ENCODE data around the gene ANKRD6.

Gene ANKRD6

DNA sequence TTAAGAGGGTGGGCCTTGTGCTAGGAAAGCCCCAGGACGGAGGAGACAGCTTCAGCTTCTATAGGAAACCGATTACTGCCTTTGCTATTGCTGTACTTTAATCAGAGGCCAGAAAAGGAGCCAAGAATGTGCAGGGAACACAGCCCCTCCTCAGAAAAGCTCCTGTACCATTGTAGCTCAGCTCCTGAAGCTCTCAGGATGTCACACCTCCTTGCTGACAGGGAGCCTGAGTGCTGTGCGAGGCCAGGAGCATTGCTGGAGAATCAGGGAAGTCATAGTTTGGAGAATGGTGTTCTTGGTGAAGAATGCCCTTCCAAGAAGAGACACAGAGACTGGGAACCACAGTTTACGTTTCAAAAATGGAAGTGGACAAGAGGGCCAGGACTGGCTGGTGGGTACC is 158.8 kb downstream of the ANKRD6 start:
- H3K4me3 ChIP-seq (ENCODE audit: low read depth, low read length) = no peak overlapping the region
- in situ Hi-C loops (cut with HindIII; ENCODE audit: low sequenced_read_pairs) = no loop called here
- TF ChIP-seq, protein P1, sequence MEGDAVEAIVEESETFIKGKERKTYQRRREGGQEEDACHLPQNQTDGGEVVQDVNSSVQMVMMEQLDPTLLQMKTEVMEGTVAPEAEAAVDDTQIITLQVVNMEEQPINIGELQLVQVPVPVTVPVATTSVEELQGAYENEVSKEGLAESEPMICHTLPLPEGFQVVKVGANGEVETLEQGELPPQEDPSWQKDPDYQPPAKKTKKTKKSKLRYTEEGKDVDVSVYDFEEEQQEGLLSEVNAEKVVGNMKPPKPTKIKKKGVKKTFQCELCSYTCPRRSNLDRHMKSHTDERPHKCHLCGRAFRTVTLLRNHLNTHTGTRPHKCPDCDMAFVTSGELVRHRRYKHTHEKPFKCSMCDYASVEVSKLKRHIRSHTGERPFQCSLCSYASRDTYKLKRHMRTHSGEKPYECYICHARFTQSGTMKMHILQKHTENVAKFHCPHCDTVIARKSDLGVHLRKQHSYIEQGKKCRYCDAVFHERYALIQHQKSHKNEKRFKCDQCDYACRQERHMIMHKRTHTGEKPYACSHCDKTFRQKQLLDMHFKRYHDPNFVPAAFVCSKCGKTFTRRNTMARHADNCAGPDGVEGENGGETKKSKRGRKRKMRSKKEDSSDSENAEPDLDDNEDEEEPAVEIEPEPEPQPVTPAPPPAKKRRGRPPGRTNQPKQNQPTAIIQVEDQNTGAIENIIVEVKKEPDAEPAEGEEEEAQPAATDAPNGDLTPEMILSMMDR (IDR thresholded peaks at IDR 0.05; ENCODE audit: low read depth, low read length) = no peak

DNA sequence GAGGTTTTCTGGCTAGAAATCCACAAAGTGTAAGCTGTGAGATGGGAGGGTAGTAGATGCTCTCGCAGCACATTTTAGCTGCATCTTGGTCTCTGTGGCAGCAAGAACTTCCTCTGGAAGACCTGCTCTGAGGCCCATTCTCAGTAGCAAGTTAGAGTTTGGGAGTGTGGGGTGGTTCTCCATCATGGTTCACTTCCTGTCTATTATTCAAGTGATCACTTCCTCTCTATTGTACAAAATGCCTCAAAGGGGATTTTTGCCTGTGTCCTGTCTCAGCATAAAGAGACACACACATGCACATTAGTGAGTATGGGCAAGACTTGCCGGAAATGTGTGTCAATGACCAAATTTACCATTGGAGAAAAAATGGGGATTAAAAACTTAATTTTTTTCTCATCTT is 163.1 kb downstream of the ANKRD6 start:
- TF ChIP-seq, protein P1 (IDR thresholded peaks at IDR 0.05; ENCODE audit: low read depth, low read length) = no peak
- in situ Hi-C loops (cut with HindIII; ENCODE audit: low sequenced_read_pairs) = no loop called here
- no peak overlapping the region for H3K4me3 ChIP-seq (ENCODE audit: low read depth, low read length)
- no peak for DNase-seq (ENCODE audit: low read depth, low spot score)

More for the DNA sequence above, 158.8 kb downstream of the ANKRD6 start:
- no peak for DNase-seq (ENCODE audit: low read depth, low spot score)

DNA sequence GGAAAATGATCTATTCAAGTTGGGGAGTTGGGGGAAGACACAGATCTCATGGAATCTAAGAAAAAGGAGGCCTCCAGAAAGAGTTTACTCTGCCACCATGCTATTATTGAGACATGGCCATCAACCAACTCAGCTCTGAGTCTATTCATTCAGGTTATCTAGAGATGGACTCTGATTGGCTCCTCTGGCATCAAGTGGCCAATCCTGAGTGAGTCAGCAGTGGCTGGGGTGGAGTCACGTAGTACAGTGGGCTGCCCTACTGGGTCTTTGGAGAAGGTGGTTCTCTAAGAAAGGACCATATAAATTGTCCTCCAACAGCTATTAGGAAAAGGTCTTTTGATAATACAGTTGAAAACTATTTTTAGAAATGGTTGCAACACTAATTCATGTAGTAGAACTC is 163.5 kb downstream of the ANKRD6 start:
- in situ Hi-C loops (cut with HindIII; ENCODE audit: low sequenced_read_pairs) = no loop called here
- no peak overlapping the region for H3K4me3 ChIP-seq (ENCODE audit: low read depth, low read length)
- TF ChIP-seq, protein P1 (IDR thresholded peaks at IDR 0.05; ENCODE audit: low read depth, low read length) = no peak
- no peak for DNase-seq (ENCODE audit: low read depth, low spot score)

- TF ChIP-seq, protein P1 (IDR thresholded peaks at IDR 0.05; ENCODE audit: low read depth, low read length) = no peak
- DNase-seq (ENCODE audit: low read depth, low spot score) = no peak
- H3K4me3 ChIP-seq (ENCODE audit: low read depth, low read length) = no peak overlapping the region
- in situ Hi-C loops (cut with HindIII; ENCODE audit: low sequenced_read_pairs) = no loop called here
These were observed 164.4 kb downstream of the ANKRD6 start for GRCh38 chr6:89597372-89597771.

DNA sequence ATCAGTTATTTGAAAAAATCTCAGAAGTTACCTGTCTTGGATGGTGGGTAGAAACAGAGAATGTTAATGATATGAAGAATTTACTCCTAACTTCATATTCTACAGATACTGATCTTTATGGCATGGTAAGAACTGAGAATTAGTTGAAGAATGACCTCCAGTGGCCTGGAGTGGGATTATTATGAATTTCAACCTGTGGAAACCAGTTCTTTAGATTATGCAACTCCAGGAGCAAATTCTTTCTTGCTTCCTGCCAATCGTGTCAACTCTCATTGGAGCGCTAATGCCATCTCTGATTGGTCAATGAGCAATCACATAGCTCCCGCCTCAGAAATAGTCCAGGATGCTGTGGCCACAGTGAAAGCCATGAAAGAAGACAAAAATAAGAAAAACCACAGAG is 165.0 kb downstream of the ANKRD6 start:
- no peak overlapping the region for H3K4me3 ChIP-seq (ENCODE audit: low read depth, low read length)
- peak; percentile 5 for DNase-seq (ENCODE audit: low read depth, low spot score)
- TF ChIP-seq, protein P1 (IDR thresholded peaks at IDR 0.05; ENCODE audit: low read depth, low read length) = no peak
- in situ Hi-C loops (cut with HindIII; ENCODE audit: low sequenced_read_pairs) = no loop called here

DNA sequence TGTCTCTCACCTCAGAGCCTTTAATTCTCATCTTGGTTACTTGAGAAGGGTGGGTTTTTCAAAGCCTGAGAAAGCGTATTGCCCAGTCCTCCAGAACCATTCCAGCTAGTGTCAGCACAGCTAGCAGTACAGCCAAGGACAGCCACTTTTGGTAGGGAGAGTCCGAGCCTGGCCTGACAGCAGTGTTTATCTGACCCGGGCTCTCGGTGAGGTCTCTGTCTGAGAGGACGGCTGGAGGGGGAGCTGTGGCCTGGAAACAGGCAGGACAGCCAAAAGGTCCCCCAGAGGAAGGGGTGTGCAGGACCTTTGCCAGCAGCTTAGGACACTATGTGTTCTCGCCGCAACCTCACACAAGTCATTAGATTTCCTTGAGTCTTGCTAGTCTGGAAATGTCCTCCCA is 166.8 kb downstream of the ANKRD6 start:
- no peak overlapping the region for H3K4me3 ChIP-seq (ENCODE audit: low read depth, low read length)
- in situ Hi-C loops (cut with HindIII; ENCODE audit: low sequenced_read_pairs) = no loop called here
- TF ChIP-seq, protein P1 (IDR thresholded peaks at IDR 0.05; ENCODE audit: low read depth, low read length) = no peak
- no peak for DNase-seq (ENCODE audit: low read depth, low spot score)

- in situ Hi-C loops (cut with HindIII; ENCODE audit: low sequenced_read_pairs) = no loop called here
- no peak overlapping the region for H3K4me3 ChIP-seq (ENCODE audit: low read depth, low read length)
- no peak for DNase-seq (ENCODE audit: low read depth, low spot score)
- TF ChIP-seq, protein P1 (IDR thresholded peaks at IDR 0.05; ENCODE audit: low read depth, low read length) = no peak
These were observed 169.2 kb downstream of the ANKRD6 start for GRCh38 chr6:89602166-89602565.

Data from astrocyte of the spinal cord (primary cell).